A673 (cell line): ENCODE results near the gene MLN. TPM values are rescaled to one million over a fixed set of nuclear protein-coding genes. Genes with fewer than 3 reads are reported as not detected.
A peak's percentile ranks its signal among the peaks of the same experiment; 100 is the strongest.

ENCODE experiments used
- BruUV-seq: library from RNA; stranded (reverse); fragments of 400-500 nt; replicated peaks from 2 replicates; lab custom pipeline; 2021; lab: Mats Ljungman, UMichigan
- CTCF ChIA-PET: fragments of 300-600 bp; sonication (Branson Sonifier 250); formaldehyde crosslinking; loops from one replicate; lab custom pipeline; 2022; ENCODE audit warnings: antibody characterized with exemption; lab: Charles Lee
- POLR2A ChIA-PET: fragments of 300-600 bp; sonication (Branson Sonifier 250); formaldehyde crosslinking; loops from one replicate; lab custom pipeline; 2022; ENCODE audit warnings: antibody characterized with exemption; ENCODE audit not compliant: low non-redundant PET; lab: Charles Lee
- DNase-seq: peaks from one replicate; pipeline ENCODE4 v3.0.0-alpha.2; 2015; ENCODE audit warnings: low spot score
- H3K27ac ChIP-seq: fragments of 200-600 bp; sonication (generic); 2 replicates; pipeline ENCODE4 v1.5.1; 2016; ENCODE audit warnings: mixed run types, low read depth, mild to moderate bottlenecking, mixed read lengths, antibody characterized with exemption, low read length; ENCODE audit not compliant: poor library complexity, severe bottlenecking
- H3K27me3 ChIP-seq: fragments of 200-600 bp; sonication (generic); replicated peaks from 2 replicates; pipeline ENCODE4 v1.6.1; 2017; ENCODE audit warnings: mixed run types, low read depth, mild to moderate bottlenecking, mixed read lengths, antibody characterized with exemption, low read length; ENCODE audit not compliant: insufficient read depth, poor library complexity
- H3K36me3 ChIP-seq: fragments of 200-600 bp; sonication (generic); 2 replicates; pipeline ENCODE4 v1.6.1; 2016; ENCODE audit warnings: mixed run types, mild to moderate bottlenecking, mixed read lengths, antibody characterized with exemption, low read length; ENCODE audit not compliant: insufficient read depth, poor library complexity, severe bottlenecking
- H3K4me1 ChIP-seq: fragments of 200-600 bp; sonication (generic); 2 replicates; pipeline ENCODE4 v1.6.1; 2017; ENCODE audit warnings: mixed run types, mild to moderate bottlenecking, mixed read lengths, antibody characterized with exemption, low read length; ENCODE audit not compliant: insufficient read depth, poor library complexity, severe bottlenecking
- H3K4me3 ChIP-seq: fragments of 200-600 bp; sonication (generic); 2 replicates; pipeline ENCODE4 v1.5.1; 2016; ENCODE audit warnings: low read depth, mixed run types, mild to moderate bottlenecking, mixed read lengths, low read length; ENCODE audit not compliant: poor library complexity, severe bottlenecking
- H3K9me3 ChIP-seq: fragments of 200-600 bp; sonication (generic); 2 replicates; pipeline ENCODE4 v1.6.1; 2016; ENCODE audit warnings: mixed run types, low read depth, mild to moderate bottlenecking, mixed read lengths, antibody characterized with exemption, low read length; ENCODE audit not compliant: poor library complexity, severe bottlenecking
- EZH2 ChIP-seq: fragments of 200-600 bp; sonication (generic); IDR thresholded peaks from 2 replicates; pipeline ENCODE4 v1.6.1; 2017; ENCODE audit warnings: borderline replicate concordance, low read depth, mild to moderate bottlenecking, mixed read lengths, antibody characterized with exemption, low read length; ENCODE audit not compliant: poor library complexity, severe bottlenecking
- intact Hi-C: fragments of 100-400 bp; cut with micrococcal nuclease; formaldehyde crosslinking; loops from one replicate; pipeline ENCODE4 v1.10.0; 2022; ENCODE audit not compliant: unreplicated experiment
- total RNA-seq: library from RNA; stranded (reverse); gene quantifications from 2 replicates; pipeline ENCODE4 v1.2.3, GENCODE V29; 2021
- TF ChIP-seq, protein P1 (sequence below): fragments of 300-800, 200-600 bp; sonication (generic); conservative IDR thresholded peaks from 2 replicates; pipeline ENCODE4 v1.5.1; 2017; ENCODE audit warnings: low read depth, mild to moderate bottlenecking, antibody characterized with exemption, low read length, moderate library complexity, mixed read lengths

MLN gene
- total RNA-seq, 1 experiment from 2014 or later = not detected

DNA sequence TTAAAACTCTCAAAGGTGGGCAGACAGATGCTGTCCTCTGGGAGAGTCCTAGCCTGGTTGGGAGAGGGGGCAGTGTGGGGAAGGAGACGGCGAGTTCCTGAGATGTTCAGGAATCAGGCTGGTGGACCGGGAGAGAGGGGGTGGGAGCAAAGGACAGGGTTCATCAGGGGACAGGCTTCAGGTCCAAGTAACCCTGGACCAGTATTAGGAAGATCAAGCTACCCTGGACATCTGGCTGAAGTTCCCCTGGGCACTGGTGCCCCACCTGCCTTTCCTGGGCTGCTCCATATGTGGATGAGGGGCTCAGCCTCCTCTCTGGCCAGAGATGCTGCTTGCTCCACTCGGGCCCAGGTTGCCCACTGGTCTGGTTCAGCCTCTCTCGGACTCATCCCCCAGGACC lies 56.0 kb downstream of the MLN start:
- POLR2A ChIA-PET = no interaction called here
- Histone ChIP-seq H3K9me3 (no peaks in the 10 kb centered on the region), H3K4me1 (peaks cover 30% of the 10 kb centered on the region), H3K4me3 (no peak overlapping the region), H3K36me3 (no peaks in the 10 kb centered on the region), H3K27ac (no peak overlapping the region), H3K27me3 (no peaks in the 10 kb centered on the region)
- TF ChIP-seq, protein P1, sequence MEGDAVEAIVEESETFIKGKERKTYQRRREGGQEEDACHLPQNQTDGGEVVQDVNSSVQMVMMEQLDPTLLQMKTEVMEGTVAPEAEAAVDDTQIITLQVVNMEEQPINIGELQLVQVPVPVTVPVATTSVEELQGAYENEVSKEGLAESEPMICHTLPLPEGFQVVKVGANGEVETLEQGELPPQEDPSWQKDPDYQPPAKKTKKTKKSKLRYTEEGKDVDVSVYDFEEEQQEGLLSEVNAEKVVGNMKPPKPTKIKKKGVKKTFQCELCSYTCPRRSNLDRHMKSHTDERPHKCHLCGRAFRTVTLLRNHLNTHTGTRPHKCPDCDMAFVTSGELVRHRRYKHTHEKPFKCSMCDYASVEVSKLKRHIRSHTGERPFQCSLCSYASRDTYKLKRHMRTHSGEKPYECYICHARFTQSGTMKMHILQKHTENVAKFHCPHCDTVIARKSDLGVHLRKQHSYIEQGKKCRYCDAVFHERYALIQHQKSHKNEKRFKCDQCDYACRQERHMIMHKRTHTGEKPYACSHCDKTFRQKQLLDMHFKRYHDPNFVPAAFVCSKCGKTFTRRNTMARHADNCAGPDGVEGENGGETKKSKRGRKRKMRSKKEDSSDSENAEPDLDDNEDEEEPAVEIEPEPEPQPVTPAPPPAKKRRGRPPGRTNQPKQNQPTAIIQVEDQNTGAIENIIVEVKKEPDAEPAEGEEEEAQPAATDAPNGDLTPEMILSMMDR = no peak
- TF ChIP-seq EZH2 = no peak
- intact Hi-C loops = loop anchor here (10.0 kb wide), 1 partner anchor 307 kb away; no protein-coding TSS in a partner anchor
- no peak for DNase-seq
- BruUV-seq = no TSS peak
- CTCF ChIA-PET = interaction anchor here (0.7 kb wide), 1 partner anchor 21 kb away, joined by 8 read pairs; no protein-coding TSS in a partner anchor

DNA sequence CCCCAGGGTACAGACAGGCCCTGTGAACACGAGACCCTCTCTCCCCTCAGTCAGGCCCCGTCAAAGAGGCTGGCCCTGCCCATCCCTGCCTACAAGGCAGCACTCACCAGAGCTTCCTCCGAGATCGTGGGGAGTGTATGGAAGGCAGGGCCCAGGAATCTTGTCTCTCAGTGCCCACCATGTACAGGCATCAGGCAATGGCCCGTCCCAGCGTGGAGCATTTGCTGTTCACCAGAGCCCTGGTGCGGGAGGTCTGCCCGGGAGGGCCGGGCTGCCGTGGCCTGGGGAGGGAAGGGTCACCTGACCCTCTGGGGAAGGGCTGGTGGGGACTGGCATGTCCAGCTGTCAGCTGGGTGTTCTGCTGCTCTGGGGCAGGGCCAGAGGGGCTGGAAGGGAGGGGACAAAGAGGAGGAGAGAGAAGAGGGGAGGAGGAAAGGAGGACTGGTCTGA lies 57.1 kb downstream of the MLN start, which contains the start of gene IP6K3:
TSS of gene IP6K3 (minus strand) at position 255 of the 450 bp plus-strand sequence. CDS start 11,429 bp downstream, outside the sequence.
- no peak within 1 kb of the TSS for H3K4me3 ChIP-seq
- intact Hi-C loops = loop anchor here (10.0 kb wide), 1 partner anchor 308 kb away; no protein-coding TSS in a partner anchor
- TF ChIP-seq, protein P1 = no peak
- no peak for TF ChIP-seq EZH2
- H3K27ac ChIP-seq = no peak within 1 kb of the TSS
- POLR2A ChIA-PET = no interaction called here
- CTCF ChIA-PET = interaction anchor here (1.2 kb wide), 2 partner anchors 25 to 281 kb away, joined by 3 to 5 read pairs; no protein-coding TSS in a partner anchor
- no peaks in the 10 kb centered on the region for H3K9me3 ChIP-seq
- peaks cover 22% of the 10 kb centered on the region for H3K4me1 ChIP-seq
- no peak for DNase-seq
- H3K36me3 ChIP-seq = no peaks in the 10 kb centered on the region
- H3K27me3 ChIP-seq = no peaks in the 10 kb centered on the region
- BruUV-seq = no TSS peak

DNA sequence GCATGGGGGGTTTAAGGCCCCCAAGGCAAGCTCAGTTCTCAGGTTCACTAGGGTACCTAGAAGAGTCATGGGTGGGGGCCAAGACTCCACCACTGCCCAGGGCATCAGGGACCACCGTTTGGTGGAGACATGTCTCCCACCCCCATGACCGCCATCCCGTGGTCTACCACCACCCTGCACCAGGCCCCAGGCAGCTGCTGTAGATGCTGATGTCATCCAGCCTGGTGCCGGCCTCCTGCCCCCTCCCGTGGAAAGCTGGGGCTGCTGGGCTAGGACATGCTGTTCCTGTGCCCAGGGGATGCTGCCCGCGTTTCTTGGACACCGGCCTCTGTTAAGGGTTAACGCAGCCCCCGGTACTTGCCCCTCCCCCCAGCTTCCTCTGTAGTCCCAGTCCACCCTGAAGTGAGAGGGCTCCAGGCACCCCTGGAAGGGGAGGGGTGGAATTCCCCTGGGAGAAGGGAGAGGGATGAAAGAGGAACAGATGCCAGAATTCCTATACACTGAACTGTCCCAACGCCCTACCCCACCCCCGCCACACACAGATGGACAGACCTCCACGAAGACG lies 57.7 kb downstream of the MLN start:
- peaks cover 22% of the 10 kb centered on the region for H3K4me1 ChIP-seq
- peak; percentile 29 for DNase-seq
- no peak overlapping the region for H3K4me3 ChIP-seq
- BruUV-seq = no TSS peak
- POLR2A ChIA-PET = no interaction called here
- no peak overlapping the region for H3K27ac ChIP-seq
- no peaks in the 10 kb centered on the region for H3K27me3 ChIP-seq
- no peaks in the 10 kb centered on the region for H3K9me3 ChIP-seq
- intact Hi-C loops = loop anchor here (10.0 kb wide), 1 partner anchor 309 kb away; no protein-coding TSS in a partner anchor
- TF ChIP-seq, protein P1 = no peak
- no peak for TF ChIP-seq EZH2
- H3K36me3 ChIP-seq = no peaks in the 10 kb centered on the region
- CTCF ChIA-PET = interaction anchor here (0.9 to 1.2 kb wide), 3 partner anchors 25 to 282 kb away, joined by 3 to 5 read pairs (median 3); no protein-coding TSS in a partner anchor
